Stromal cell of bone marrow (primary cell): Measurements from ENCODE around the gene SLC26A4.
A peak's percentile ranks its signal among the peaks of the same experiment; 100 is the strongest.
"Not testable (repeated sequence)": the region's sequence is repeated elsewhere in the genome, so short reads cannot be mapped to it uniquely, and the experiment has no call there.

Experiments
- DNase-seq: peaks from one replicate; pipeline ENCODE4 v3.0.0-alpha.2; 2012; ENCODE audit warnings: low read depth

The SLC26A4 gene

DNA sequence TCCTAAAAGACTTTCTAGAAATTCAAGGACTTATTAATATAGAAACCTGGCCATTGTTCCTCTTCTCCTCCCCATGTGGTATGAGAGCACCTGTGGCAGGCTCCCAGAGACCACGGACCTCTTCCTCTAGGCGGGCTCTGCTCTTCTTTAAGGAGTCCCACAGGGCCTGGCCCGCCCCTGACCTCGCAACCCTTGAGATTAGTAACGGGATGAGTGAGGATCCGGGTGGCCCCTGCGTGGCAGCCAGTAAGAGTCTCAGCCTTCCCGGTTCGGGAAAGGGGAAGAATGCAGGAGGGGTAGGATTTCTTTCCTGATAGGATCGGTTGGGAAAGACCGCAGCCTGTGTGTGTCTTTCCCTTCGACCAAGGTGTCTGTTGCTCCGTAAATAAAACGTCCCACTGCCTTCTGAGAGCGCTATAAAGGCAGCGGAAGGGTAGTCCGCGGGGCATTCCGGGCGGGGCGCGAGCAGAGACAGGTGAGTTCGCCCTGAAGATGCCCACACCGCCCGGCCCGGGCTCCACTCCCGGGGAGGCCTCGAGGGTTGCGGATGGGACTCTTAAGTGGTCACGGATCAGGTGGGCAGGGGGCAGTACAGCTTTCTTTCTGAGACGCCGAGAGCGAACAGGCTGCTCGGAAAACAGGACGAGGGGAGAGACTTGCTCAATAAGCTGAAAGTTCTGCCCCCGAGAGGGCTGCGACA is at the start of gene SLC26A4:
TSS of gene SLC26A4 (plus strand) at position 448 of the 700 bp plus-strand sequence. CDS start 814 bp downstream, outside the sequence.
- DNase-seq, result no peak

- no peak for DNase-seq
Measured at GRCh38 chr7:107613439-107613838, 47.2 kb upstream of the SLC26A4 start.

GRCh38 chr7:107613948-107614347 is 46.7 kb upstream of the SLC26A4 start:
- DNase-seq, result no peak

- DNase-seq, result peak; percentile 60
Measured at GRCh38 chr7:107614425-107614824, 46.2 kb upstream of the SLC26A4 start.

DNA sequence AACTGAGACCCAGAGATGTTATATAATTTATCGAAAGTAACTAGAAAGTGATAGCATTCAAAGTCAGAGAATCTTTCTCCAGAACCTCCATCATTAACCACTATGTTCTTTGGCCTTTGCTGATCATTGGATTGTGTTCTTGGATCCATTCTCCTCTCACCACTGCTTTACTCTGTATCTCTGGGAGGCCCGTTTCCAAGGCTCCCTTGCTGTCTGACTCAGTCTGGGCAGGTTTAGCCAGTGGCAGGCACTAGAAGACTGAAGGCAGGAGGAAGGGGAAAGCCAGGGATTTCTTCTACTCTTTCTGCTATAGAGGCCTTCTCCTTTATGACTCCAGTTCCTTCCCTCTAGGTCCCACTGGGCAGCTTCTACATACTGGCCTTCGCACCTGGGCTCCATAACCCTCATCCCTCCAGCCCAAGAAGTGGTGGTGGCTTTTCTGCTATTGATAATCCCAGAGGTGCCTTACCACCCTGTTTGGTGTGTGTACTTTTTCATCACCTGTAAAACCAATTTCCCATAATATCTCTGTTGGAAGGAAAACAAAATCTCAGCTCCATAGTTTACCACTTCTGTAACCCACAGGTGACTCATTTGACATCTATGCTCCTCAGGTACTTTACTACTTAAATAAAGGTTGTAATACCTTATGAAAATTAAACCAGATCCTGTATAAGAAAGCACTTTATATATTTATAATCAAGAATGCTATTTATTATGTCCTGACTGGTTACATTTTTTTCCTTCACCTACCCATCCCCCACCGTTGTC is 44.5 kb upstream of the SLC26A4 start:
- DNase-seq, result no peak

DNA sequence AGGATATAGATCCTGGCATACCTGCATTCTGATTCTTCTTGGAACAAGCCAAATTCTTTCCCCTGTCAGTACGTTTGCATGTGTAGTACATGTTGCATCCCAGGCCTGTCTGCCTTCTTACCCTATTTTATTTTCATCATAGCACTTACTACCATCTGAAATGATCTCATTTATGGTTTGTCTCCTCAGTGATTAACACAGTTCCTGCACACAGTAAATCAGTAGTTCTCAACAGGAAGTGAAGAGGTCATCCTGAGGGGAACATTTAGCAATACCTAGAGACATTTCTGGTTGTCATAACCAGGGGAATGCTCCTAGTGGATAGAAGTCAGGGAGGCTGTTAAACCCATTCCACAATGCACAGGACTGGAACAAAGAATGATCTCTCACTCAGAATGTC is 38.2 kb upstream of the SLC26A4 start:
- peak; percentile 35 for DNase-seq

- no peak for DNase-seq
Measured at GRCh38 chr7:107622894-107623293, 37.7 kb upstream of the SLC26A4 start.

DNA sequence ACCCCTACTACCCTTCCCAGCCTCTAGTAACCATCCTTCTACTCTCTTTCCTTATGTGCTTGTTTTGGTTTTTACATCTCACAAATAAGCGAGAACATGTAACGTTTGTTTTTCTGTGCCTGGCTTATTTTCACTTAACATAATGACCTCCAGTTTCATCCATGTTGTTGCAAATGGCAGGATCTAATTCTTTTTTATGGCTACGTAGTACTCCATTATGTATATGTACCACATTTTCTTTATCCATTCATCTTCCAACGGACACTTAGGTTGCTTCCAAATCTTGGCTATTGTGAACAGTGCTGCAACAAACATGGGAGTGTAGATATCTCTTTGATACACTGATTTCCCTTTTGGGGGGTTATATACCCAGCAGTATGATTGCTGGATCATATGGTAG is 33.6 kb upstream of the SLC26A4 start:
- no peak for DNase-seq

DNA sequence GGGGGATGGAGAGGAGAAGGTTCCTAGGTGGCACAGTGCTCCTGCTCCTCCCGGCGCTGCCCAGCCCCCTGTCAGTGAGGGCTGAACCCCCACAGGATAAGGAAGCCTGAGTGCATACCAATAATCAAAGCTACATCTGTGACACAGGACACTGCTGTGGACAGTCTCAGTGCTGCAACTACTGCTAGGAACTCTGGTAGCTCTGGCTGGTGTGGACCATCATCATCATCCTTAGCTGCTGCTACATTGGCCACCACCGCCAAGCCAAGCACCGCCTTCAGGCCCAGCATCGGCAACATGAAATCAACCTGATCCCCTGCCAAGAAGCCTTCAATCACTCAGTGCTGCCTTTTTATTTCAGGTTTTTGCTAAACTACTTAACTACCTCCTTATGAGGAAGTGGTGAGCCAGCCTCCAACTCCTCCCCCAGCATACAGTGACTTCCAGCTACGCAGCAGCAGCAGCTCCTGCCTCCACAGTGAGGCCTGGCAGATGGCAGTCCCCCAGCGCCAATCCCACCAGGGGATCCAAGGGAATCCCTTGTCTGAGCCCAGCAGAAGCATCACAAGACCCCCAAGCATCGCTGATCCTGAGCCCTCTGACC is 32.1 kb upstream of the SLC26A4 start:
- no peak for DNase-seq

DNA sequence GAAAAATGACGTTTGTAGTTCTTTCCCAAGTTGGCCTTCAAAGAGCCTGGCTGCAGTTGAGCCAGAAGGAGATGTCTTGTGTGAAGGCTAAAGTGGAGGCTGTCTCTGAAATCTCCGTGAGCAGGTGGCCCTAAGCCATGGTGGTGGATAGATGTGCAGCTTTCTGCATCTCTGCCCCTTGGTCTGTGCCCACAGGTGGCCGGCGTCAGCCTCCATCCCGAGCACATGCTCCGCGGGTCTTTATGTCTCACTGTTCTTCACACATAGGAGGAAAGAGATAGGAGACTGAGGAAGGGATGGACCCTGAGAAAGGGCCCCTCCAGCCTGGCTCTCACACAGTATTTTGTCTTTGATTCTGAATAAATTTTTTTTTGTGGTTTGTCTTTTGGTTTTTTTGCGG is 30.3 kb upstream of the SLC26A4 start:
- no peak for DNase-seq

- no peak for DNase-seq
Measured at GRCh38 chr7:107631588-107632491, 28.8 kb upstream of the SLC26A4 start.

DNA sequence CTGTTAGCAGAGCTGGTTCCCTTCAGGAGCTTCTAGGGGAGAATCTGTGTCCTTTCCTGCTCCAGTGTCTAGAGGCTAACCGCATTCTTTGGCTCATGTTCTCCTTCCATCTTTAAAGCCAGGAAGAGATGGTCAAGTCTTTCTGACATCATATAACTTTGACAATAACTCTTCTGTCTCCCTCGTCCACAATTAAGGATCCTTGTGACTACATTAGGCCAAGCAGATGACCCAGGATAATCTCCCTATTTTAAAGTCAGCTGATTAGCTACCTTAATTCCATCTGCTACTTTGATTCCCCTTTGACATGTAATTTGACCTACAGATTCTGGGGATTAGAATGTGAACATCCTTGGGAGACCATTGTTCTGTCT is 28.1 kb upstream of the SLC26A4 start:
- no peak for DNase-seq

- DNase-seq, result no peak
Measured at GRCh38 chr7:107638594-107638993, 22.0 kb upstream of the SLC26A4 start.

GRCh38 chr7:107639070-107639469 is 21.6 kb upstream of the SLC26A4 start:
- not testable (repeated sequence) for DNase-seq

DNA sequence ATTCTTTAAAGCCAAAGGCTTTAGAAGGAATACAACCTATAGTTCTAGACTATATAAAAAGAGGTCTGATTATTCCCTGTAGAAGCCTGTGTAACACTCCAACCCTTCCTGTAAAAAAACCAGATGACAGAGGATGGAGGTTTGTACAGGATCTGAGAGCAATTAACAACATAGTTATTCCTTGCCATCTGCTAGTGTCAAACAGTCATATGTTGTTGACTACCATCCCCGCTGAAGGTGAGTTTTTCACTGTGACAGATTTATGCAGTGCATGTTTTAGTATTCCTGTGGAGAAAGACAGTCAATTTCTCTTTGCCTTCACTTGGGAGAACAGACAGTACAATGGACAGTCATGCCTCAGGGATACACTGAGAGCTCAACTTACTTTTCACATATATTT is 19.0 kb upstream of the SLC26A4 start:
- no peak for DNase-seq

GRCh38 chr7:107642501-107642900 is 18.1 kb upstream of the SLC26A4 start:
- DNase-seq, result no peak

GRCh38 chr7:107643407-107643806 is 17.2 kb upstream of the SLC26A4 start:
- peak; percentile 54 for DNase-seq

DNA sequence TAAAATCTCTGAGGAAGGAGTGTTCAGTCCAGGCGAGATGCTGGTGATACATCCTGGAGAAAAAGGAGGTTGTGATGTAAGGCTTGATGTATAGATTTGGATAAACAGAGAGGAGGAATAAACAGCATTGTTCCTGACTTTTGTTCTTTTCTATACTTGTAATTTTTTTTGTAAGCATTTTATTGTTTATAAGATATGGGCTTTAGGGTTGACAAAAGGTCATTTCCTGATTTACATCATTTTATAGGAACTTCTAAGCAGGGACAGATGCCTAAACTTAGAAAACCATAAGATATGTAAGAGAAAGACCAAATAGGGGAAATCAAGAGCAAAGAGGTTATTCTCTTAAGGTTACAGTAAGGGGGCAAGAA is 16.7 kb upstream of the SLC26A4 start:
- no peak for DNase-seq

DNA sequence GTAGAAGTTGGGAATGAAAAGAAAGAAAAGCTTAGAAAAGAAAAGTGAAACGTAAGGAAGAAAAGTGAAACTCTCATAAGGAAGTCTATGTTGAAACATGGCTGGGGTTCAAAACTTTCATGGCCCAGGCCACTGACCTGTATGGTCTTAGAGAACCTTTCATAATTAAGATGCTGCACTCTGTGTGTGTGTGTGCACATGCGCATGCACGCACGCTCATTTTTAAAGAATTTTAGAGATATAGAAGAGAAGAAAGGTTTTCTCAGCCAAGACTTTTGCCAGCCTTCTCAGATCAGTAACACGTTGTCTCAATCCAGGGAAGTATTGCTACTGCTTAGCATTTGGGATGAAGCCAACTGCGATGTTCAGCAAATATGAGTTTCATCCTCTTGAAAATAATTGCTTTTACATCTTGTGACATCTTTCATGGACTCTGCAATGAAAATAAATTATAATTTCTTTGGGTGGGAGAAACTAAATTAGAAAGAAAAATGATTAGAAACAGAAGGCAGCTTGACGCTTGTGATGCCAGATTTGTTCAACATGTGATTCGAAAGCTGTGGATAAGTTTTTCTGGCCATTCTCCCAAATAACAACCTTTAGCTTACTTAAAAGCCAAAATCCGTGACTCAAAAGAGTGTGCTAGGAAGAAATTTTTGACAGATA is 16.2 kb upstream of the SLC26A4 start:
- no peak for DNase-seq

DNA sequence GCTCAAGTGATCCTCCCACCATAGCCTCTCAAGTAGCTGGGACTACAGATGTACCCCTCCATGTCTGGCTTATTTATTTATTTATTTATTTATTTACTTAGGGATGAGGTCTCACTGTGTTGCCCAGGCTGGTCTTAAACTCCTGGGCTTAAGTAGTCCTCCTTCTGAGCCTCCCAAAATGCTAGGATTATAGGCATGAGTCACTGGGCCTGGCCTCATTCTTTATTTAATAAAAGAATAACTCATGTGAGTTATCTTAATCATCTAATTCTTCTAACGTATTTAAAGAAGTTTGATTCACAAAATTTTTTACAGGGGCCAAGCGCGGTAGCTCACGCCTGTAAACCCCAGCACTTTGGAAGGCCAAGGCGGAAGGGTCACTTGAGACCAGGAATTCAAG is 8.0 kb upstream of the SLC26A4 start:
- no peak for DNase-seq

DNA sequence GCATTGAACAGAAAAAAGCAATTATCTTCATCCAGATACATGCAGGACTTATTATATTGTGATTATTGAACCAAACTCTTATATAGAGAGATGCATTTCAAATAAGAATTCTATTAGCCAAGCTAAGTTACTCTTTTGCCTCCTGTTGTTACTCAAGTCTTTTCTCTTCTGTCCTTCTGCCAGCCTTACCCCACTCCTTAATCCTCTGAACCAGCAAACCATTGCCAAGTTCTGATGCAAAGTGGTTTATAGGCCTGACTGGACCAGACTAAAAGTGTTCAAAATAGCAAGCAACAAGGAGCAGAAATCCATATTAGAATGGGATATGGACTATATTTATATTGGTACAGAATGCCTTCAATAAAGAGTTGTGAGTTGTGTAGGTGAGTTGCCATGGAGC is 2.2 kb upstream of the SLC26A4 start:
- peak; percentile 18 for DNase-seq

- DNase-seq, result peak; percentile 67
Measured at GRCh38 chr7:107659666-107660065, 962 bp upstream of the SLC26A4 start.
